Epithelial cell of proximal tubule (primary cell): ENCODE data around the gene MTRF1. TPM values are rescaled to one million over a fixed set of nuclear protein-coding genes. Genes with fewer than 3 reads are reported as not detected.
"Not testable (repeated sequence)": the region's sequence is repeated elsewhere in the genome, so short reads cannot be mapped to it uniquely, and the experiment has no call there.

Source experiments
- DNase-seq: peaks from one replicate; pipeline ENCODE4 v3.0.0-alpha.2; 2011; ENCODE audit warnings: low read depth
- H3K4me3 ChIP-seq: 2 replicates; pipeline ENCODE4 v1.5.1; 2011; ENCODE audit warnings: low read depth, mild to moderate bottlenecking, low read length
- CTCF ChIP-seq: conservative IDR thresholded peaks from 2 replicates; pipeline ENCODE4 v1.5.1; 2012; ENCODE audit warnings: low read depth, mild to moderate bottlenecking, low read length
- total RNA-seq: library from RNA; depleted of rRNA; stranded (reverse); fragments of >200 nt; gene quantifications from 2 replicates; pipeline ENCODE4 v1.2.3, GENCODE V29; 2015

MTRF1 gene
- total RNA-seq, 1 donor from 2014 or later: 6.9 TPM

GRCh38 chr13:41294914-41295313 is 31.5 kb upstream of the MTRF1 start:
- no peak for DNase-seq
- H3K4me3 ChIP-seq: no peak overlapping the region
- no peak for TF ChIP-seq CTCF

- no peak overlapping the region for H3K4me3 ChIP-seq
- DNase-seq: no peak
- TF ChIP-seq CTCF: no peak
Observed at GRCh38 chr13:41293272-41293671, 29.9 kb upstream of the MTRF1 start.

GRCh38 chr13:41291246-41291645 is 27.9 kb upstream of the MTRF1 start:
- H3K4me3 ChIP-seq: no peak overlapping the region
- TF ChIP-seq CTCF: no peak
- no peak for DNase-seq

GRCh38 chr13:41289463-41289881 is 26.1 kb upstream of the MTRF1 start:
- no peak for DNase-seq
- TF ChIP-seq CTCF: no peak
- no peak overlapping the region for H3K4me3 ChIP-seq

GRCh38 chr13:41286370-41286769 is 23.0 kb upstream of the MTRF1 start:
- H3K4me3 ChIP-seq: no peak overlapping the region
- TF ChIP-seq CTCF: no peak
- no peak for DNase-seq

- no peak overlapping the region for H3K4me3 ChIP-seq
- no peak for TF ChIP-seq CTCF
- DNase-seq: peak; percentile 82
Observed at GRCh38 chr13:41284512-41285288, 21.3 kb upstream of the MTRF1 start.

- H3K4me3 ChIP-seq: no peak overlapping the region
- DNase-seq: no peak
- TF ChIP-seq CTCF: no peak
Observed at GRCh38 chr13:41282129-41282571, 18.8 kb upstream of the MTRF1 start.

GRCh38 chr13:41279156-41279555 is 15.8 kb upstream of the MTRF1 start:
- DNase-seq, H3K4me3 ChIP-seq: not testable (repeated sequence)
